Neural cell (in vitro differentiated cells): ENCODE data around the gene GFOD2. TPM values are rescaled to one million over a fixed set of nuclear protein-coding genes. Genes with fewer than 3 reads are reported as not detected.

ENCODE experiments used
- H2AFZ ChIP-seq: fragments of 200-600, 300-800 bp; sonication (generic), shearing (Covaris generic); 2 replicates; pipeline ENCODE4 v1.6.0; 2014; ENCODE audit warnings: low read depth, mild to moderate bottlenecking, antibody characterized with exemption, low read length, moderate library complexity
- H3F3A ChIP-seq: fragments of 200-600 bp; shearing (Covaris generic); 2 replicates; pipeline ENCODE4 v1.6.1; 2016; ENCODE audit warnings: mild to moderate bottlenecking, moderate library complexity, mixed read lengths, antibody characterized with exemption, low read length; ENCODE audit not compliant: insufficient read depth, poor library complexity, severe bottlenecking
- H3K27ac ChIP-seq: fragments of 200-600, 300-800 bp; sonication (generic), shearing (Covaris generic); 2 replicates; pipeline ENCODE4 v1.5.1; 2014; ENCODE audit warnings: mild to moderate bottlenecking, low read length, moderate library complexity
- H3K27me3 ChIP-seq: fragments of 300-800, 200-600 bp; sonication (generic), shearing (Covaris generic); 2 replicates; pipeline ENCODE4 v1.6.0; 2014; ENCODE audit warnings: mild to moderate bottlenecking, low read depth, low read length, moderate library complexity; ENCODE audit not compliant: insufficient read depth
- H3K36me3 ChIP-seq: fragments of 300-800, 200-600 bp; sonication (generic), shearing (Covaris generic); 2 replicates; pipeline ENCODE4 v1.5.1; 2014; ENCODE audit warnings: mild to moderate bottlenecking, antibody characterized with exemption, low read length, moderate library complexity; ENCODE audit not compliant: insufficient read depth
- H3K4me2 ChIP-seq: fragments of 300-800, 200-600 bp; sonication (generic), shearing (Covaris generic); 2 replicates; pipeline ENCODE4 v1.6.0; 2014; ENCODE audit warnings: mild to moderate bottlenecking, low read length
- H3K4me3 ChIP-seq: fragments of 300-800, 200-600 bp; sonication (generic), shearing (Covaris generic); 2 replicates; pipeline ENCODE4 v1.5.1; 2014; ENCODE audit warnings: mild to moderate bottlenecking, low read length, moderate library complexity
- H3K79me2 ChIP-seq: fragments of 200-600 bp; shearing (Covaris generic); replicated peaks from 2 replicates; pipeline ENCODE4 v1.6.0; 2014; ENCODE audit warnings: mild to moderate bottlenecking, low read length, moderate library complexity; ENCODE audit not compliant: insufficient read depth
- H3K9ac ChIP-seq: fragments of 300-800, 200-600 bp; sonication (generic), shearing (Covaris generic); 2 replicates; pipeline ENCODE4 v1.6.1; 2016; ENCODE audit warnings: mild to moderate bottlenecking, low read length, mixed read lengths
- H3K9me2 ChIP-seq: fragments of 200-600 bp; shearing (Covaris generic); 2 replicates; pipeline ENCODE4 v1.6.1; 2016; ENCODE audit warnings: mild to moderate bottlenecking, low read length, mixed read lengths; ENCODE audit not compliant: insufficient read depth
- H3K9me3 ChIP-seq: fragments of 200-600, 300-800 bp; sonication (generic), shearing (Covaris generic); 2 replicates; pipeline ENCODE4 v1.6.1; 2016; ENCODE audit warnings: mild to moderate bottlenecking, mixed run types, low read length, moderate library complexity, mixed read lengths
- H4K20me1 ChIP-seq: fragments of 200-600 bp; shearing (Covaris generic); 2 replicates; pipeline ENCODE4 v1.6.1; 2016; ENCODE audit warnings: mild to moderate bottlenecking, mixed run types; ENCODE audit not compliant: insufficient read depth
- EP300 ChIP-seq: fragments of 450-650 bp; conservative IDR thresholded peaks from 2 replicates; pipeline ENCODE4 v1.6.1; 2014; ENCODE audit warnings: antibody characterized with exemption, mild to moderate bottlenecking, moderate library complexity; ENCODE audit not compliant: poor library complexity, severe bottlenecking
- EZH2 ChIP-seq: fragments of 200-600, 300-800 bp; shearing (Covaris generic), sonication (generic); IDR thresholded peaks from 2 replicates; pipeline ENCODE4 v1.6.1; 2014; ENCODE audit warnings: antibody characterized with exemption, low read length, borderline replicate concordance, mild to moderate bottlenecking; ENCODE audit not compliant: insufficient read depth, poor library complexity, severe bottlenecking
- MXI1 ChIP-seq: fragments of 450-650 bp; conservative IDR thresholded peaks from 2 replicates; pipeline ENCODE4 v1.6.1; 2014; ENCODE audit warnings: antibody characterized with exemption, mild to moderate bottlenecking; ENCODE audit not compliant: poor library complexity, severe bottlenecking
- POLR2AphosphoS5 ChIP-seq: IDR thresholded peaks from 2 replicates; pipeline ENCODE4 v1.6.1; 2012
- RAD21 ChIP-seq: fragments of 450-650 bp; conservative IDR thresholded peaks from 2 replicates; pipeline ENCODE4 v1.6.1; 2014; ENCODE audit warnings: antibody characterized with exemption, mild to moderate bottlenecking, moderate library complexity
- REST ChIP-seq: IDR thresholded peaks from 2 replicates; pipeline ENCODE4 v1.6.1; 2012; ENCODE audit warnings: borderline replicate concordance
- SMC3 ChIP-seq: fragments of 450-650 bp; conservative IDR thresholded peaks from 2 replicates; pipeline ENCODE4 v1.6.1; 2014; ENCODE audit warnings: antibody characterized with exemption, mild to moderate bottlenecking, moderate library complexity; ENCODE audit not compliant: poor library complexity
- TAF1 ChIP-seq: IDR thresholded peaks from 2 replicates; pipeline ENCODE4 v1.6.1; 2012; ENCODE audit warnings: low read depth
- polyA plus RNA-seq: library from polyadenylated mRNA; depleted of rRNA; stranded (reverse); fragments of >200 nt; gene quantifications from 2 replicates; pipeline ENCODE4 v1.2.3, GENCODE V29; 2014
- TF ChIP-seq, protein P1 (sequence below): fragments of 450-650 bp; IDR thresholded peaks from 2 replicates; pipeline ENCODE4 v1.5.1; 2014; ENCODE audit warnings: antibody characterized with exemption, mild to moderate bottlenecking, moderate library complexity; ENCODE audit not compliant: poor library complexity, severe bottlenecking

GFOD2 gene
- polyA plus RNA-seq, 1 donor from 2014 or later = 88.4 TPM

DNA sequence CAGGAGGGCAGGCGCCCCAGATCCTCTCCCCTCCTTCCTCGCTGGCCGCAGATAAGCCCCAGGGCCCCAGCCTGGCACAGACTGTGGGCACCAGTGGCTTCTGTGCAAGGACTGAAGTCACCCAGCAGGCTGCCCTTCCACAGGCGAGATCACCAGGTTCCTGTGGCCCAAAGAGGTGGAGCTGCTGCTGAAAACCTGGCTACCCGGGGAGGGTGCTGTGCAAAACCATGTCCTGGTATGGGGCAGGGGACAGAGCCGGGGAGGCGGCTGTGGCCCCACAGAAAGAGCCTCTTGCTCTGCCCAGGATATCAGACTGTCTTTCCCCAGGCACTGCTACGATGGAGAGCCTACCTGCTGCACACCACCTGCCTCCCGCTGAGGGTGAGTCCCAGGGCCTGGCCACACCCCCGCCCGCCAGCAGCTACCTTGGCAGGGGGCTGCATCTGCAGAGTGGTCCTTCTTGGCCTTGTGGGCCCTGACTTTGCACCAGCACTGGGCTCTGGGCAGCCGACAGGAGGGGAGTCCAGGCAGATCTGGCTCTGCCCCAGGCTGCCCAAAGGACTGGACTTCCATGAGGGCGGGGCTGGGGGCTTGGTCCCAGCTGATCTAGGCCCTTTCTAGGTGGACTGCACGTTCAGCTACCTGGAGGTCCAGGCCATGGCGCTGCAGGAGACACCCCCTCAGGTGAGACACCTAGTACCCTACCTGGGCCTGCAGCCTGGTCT, 73.6 kb downstream of the GFOD2 start:
- H3K27ac ChIP-seq = no peak overlapping the region
- no peak overlapping the region for H2AFZ ChIP-seq
- peaks cover 40% of the 10 kb centered on the region for H3K27me3 ChIP-seq

GRCh38 chr16:67644038-67644437, 75.1 kb downstream of the GFOD2 start:
- Histone ChIP-seq H3K4me3 (no peak overlapping the region), H3K79me2 (no peaks in the 10 kb centered on the region), H4K20me1 (no peaks in the 10 kb centered on the region), H3K9me3 (no peaks in the 10 kb centered on the region), H3K27me3 (peaks cover 35% of the 10 kb centered on the region), H3F3A (no peaks in the 10 kb centered on the region), H3K27ac (no peak overlapping the region), H3K4me2 (no peak overlapping the region), H2AFZ (no peak overlapping the region), H3K9me2 (no peaks in the 10 kb centered on the region), H3K9ac (no peak overlapping the region), H3K36me3 (no peaks in the 10 kb centered on the region)
- TF ChIP-seq TAF1 = no peak
- no peak for TF ChIP-seq SMC3
- no peak for TF ChIP-seq MXI1
- TF ChIP-seq, protein P1, sequence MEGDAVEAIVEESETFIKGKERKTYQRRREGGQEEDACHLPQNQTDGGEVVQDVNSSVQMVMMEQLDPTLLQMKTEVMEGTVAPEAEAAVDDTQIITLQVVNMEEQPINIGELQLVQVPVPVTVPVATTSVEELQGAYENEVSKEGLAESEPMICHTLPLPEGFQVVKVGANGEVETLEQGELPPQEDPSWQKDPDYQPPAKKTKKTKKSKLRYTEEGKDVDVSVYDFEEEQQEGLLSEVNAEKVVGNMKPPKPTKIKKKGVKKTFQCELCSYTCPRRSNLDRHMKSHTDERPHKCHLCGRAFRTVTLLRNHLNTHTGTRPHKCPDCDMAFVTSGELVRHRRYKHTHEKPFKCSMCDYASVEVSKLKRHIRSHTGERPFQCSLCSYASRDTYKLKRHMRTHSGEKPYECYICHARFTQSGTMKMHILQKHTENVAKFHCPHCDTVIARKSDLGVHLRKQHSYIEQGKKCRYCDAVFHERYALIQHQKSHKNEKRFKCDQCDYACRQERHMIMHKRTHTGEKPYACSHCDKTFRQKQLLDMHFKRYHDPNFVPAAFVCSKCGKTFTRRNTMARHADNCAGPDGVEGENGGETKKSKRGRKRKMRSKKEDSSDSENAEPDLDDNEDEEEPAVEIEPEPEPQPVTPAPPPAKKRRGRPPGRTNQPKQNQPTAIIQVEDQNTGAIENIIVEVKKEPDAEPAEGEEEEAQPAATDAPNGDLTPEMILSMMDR = no peak
- TF ChIP-seq REST = no peak
- no peak for TF ChIP-seq EP300
- TF ChIP-seq RAD21 = no peak
- no peak for TF ChIP-seq POLR2AphosphoS5

More for the DNA sequence above, 73.6 kb downstream of the GFOD2 start:
- Histone ChIP-seq H3K4me3 (no peak overlapping the region), H3K79me2 (no peaks in the 10 kb centered on the region), H3K4me2 (no peak overlapping the region), H3K36me3 (no peaks in the 10 kb centered on the region), H3F3A (no peaks in the 10 kb centered on the region), H3K9me2 (no peaks in the 10 kb centered on the region), H4K20me1 (no peaks in the 10 kb centered on the region), H3K9ac (no peak overlapping the region), H3K9me3 (no peaks in the 10 kb centered on the region)
- TF ChIP-seq EZH2 (no peak), REST (no peak), SMC3 (no peak), MXI1 (no peak)
- TF ChIP-seq, protein P1 = no peak
